KMS-11 (cell line): ENCODE results near the gene ANKHD1.

Experiments
- H2AFZ ChIP-seq: fragments of 200-600 bp; sonication (generic); 2 replicates; pipeline ENCODE4 v1.6.1; 2016; ENCODE audit warnings: antibody characterized with exemption, mixed run types, low read depth
- H3K27ac ChIP-seq: fragments of 200-600 bp; sonication (generic); 2 replicates; pipeline ENCODE4 v1.6.1; 2016; ENCODE audit warnings: mild to moderate bottlenecking, mixed run types
- H3K27me3 ChIP-seq: fragments of 200-600 bp; sonication (generic); 2 replicates; pipeline ENCODE4 v1.6.1; 2017; ENCODE audit warnings: mild to moderate bottlenecking, low read depth, mixed run types, moderate library complexity; ENCODE audit not compliant: insufficient read depth
- H3K36me3 ChIP-seq: fragments of 200-600 bp; sonication (generic); 2 replicates; pipeline ENCODE4 v1.6.1; 2017; ENCODE audit warnings: mild to moderate bottlenecking, mixed run types; ENCODE audit not compliant: insufficient read depth
- H3K4me1 ChIP-seq: fragments of 200-600 bp; sonication (generic); 2 replicates; pipeline ENCODE4 v1.6.1; 2016; ENCODE audit warnings: mild to moderate bottlenecking, low read depth, mixed run types; ENCODE audit not compliant: poor library complexity, severe bottlenecking
- H3K4me2 ChIP-seq: fragments of 200-600 bp; sonication (generic); 2 replicates; pipeline ENCODE4 v1.7.0; 2016; ENCODE audit warnings: mild to moderate bottlenecking, mixed run types
- H3K4me3 ChIP-seq: fragments of 200-600 bp; sonication (generic); IDR thresholded peaks from 2 replicates; pipeline ENCODE4 v1.6.1; 2017; ENCODE audit warnings: low read depth, low read length, mixed read lengths; ENCODE audit not compliant: insufficient read depth
- H3K79me2 ChIP-seq: fragments of 200-600 bp; sonication (generic); 2 replicates; pipeline ENCODE4 v1.6.1; 2016; ENCODE audit warnings: low read depth, mixed run types; ENCODE audit not compliant: insufficient read depth
- H3K9ac ChIP-seq: fragments of 200-600 bp; sonication (generic); 2 replicates; pipeline ENCODE4 v1.6.1; 2016; ENCODE audit warnings: mild to moderate bottlenecking, mixed run types
- H4K20me1 ChIP-seq: fragments of 200-600 bp; sonication (generic); 2 replicates; pipeline ENCODE4 v1.6.1; 2016; ENCODE audit warnings: mild to moderate bottlenecking, mixed run types; ENCODE audit not compliant: insufficient read depth
- CTCF ChIP-seq: fragments of 200-600 bp; sonication (generic); conservative IDR thresholded peaks from 2 replicates; pipeline ENCODE4 v1.6.1; 2017; ENCODE audit warnings: low read depth, mild to moderate bottlenecking, antibody characterized with exemption, low read length, moderate library complexity, mixed read lengths

The ANKHD1 gene

GRCh38 chr5:140468188-140468587 lies 66.6 kb downstream of the ANKHD1 start:
- TF ChIP-seq CTCF = no peak
- Histone ChIP-seq H2AFZ (no peak overlapping the region), H3K4me1 (peaks cover 18% of the 10 kb centered on the region), H3K79me2 (no peaks in the 10 kb centered on the region), H3K9ac (no peak overlapping the region), H3K4me2 (peak overlapping the region; percentile 43), H3K27ac (no peak overlapping the region), H3K36me3 (no peaks in the 10 kb centered on the region; the same call in none of the 2 replicates), H3K27me3 (no peaks in the 10 kb centered on the region), H4K20me1 (no peaks in the 10 kb centered on the region), H3K4me3 (no peak overlapping the region)

- Histone ChIP-seq H3K79me2 (no peaks in the 10 kb centered on the region), H3K9ac (no peak overlapping the region), H3K4me1 (peaks cover 18% of the 10 kb centered on the region), H3K27ac (no peak overlapping the region), H3K4me3 (no peak overlapping the region), H3K36me3 (no peaks in the 10 kb centered on the region; the same call in none of the 2 replicates), H3K4me2 (no peak overlapping the region), H3K27me3 (no peaks in the 10 kb centered on the region), H4K20me1 (no peaks in the 10 kb centered on the region), H2AFZ (no peak overlapping the region)
- TF ChIP-seq CTCF = no peak
These were observed 67.6 kb downstream of the ANKHD1 start for GRCh38 chr5:140469259-140469658.

- H3K79me2 ChIP-seq = no peaks in the 10 kb centered on the region
- H3K27me3 ChIP-seq = no peaks in the 10 kb centered on the region
- peaks cover 11% of the 10 kb centered on the region for H3K4me1 ChIP-seq
- H3K36me3 ChIP-seq = peaks cover under 1% of the 10 kb centered on the region; the same call in 1 of the 2 replicates
- no peak overlapping the region for H3K4me3 ChIP-seq
- no peak for TF ChIP-seq CTCF
- H3K27ac ChIP-seq = no peak overlapping the region
- H3K4me2 ChIP-seq = no peak overlapping the region
- no peaks in the 10 kb centered on the region for H4K20me1 ChIP-seq
- no peak overlapping the region for H3K9ac ChIP-seq
- no peak overlapping the region for H2AFZ ChIP-seq
These were observed 78.8 kb downstream of the ANKHD1 start for GRCh38 chr5:140480310-140481014.

GRCh38 chr5:140481758-140482157 lies 80.1 kb downstream of the ANKHD1 start:
- Histone ChIP-seq H3K27ac (no peak overlapping the region), H3K4me2 (no peak overlapping the region), H2AFZ (no peak overlapping the region), H3K4me3 (no peak overlapping the region), H4K20me1 (no peaks in the 10 kb centered on the region), H3K4me1 (peaks cover 11% of the 10 kb centered on the region), H3K36me3 (peaks cover 3% of the 10 kb centered on the region; the same call in 1 of the 2 replicates), H3K27me3 (no peaks in the 10 kb centered on the region), H3K79me2 (no peaks in the 10 kb centered on the region), H3K9ac (no peak overlapping the region)
- no peak for TF ChIP-seq CTCF
